ENCODE measurements around the gene ZBTB45. TPM values are rescaled to one million over a fixed set of nuclear protein-coding genes. Genes with fewer than 3 reads are reported as not detected.

The ZBTB45 gene
- total and polyA plus RNA-seq, 9 of the 15 experiments (the other 6 are each of a cell fraction or from before 2014, with no cell fraction given), result 0.08 to 16.1 (median 1.8) TPM

DNA sequence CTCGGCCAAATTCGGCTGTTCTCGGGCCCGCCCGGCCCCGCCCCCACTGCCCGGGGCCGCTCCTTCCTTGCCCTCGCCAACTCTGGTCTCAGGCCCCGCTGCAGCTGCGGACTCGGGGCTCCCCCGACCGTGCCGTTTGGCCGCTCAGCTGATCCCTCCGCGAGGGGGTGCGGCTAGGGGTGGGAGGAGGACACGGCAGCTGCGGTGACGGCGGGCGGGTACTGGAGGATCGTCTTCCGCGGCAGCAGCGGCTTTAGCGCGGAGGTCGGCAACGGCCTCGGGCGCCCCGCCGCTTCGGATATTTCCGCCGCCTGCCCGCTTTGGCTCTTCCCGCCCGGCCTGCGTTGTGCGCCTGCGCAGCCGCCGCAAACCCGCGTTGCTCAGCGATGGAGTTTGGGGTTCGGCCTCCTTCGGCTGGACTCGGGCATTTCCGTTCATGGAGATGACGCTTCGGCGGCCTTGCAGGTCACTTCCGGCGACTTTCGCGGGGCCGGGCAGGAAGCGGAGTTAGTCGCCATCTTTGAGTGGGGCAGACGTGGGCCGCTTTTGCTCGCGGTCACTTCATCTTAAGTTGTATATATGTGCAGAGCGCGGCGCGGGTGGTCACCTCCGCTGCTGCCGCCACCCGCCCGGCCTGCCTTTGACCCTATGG, 39.1 kb upstream of the ZBTB45 start (continued):
- TF ChIP-seq NRF1 (conservative IDR thresholded peaks at IDR 0.05 in 1 of 2, IDR thresholded peaks at IDR 0.05 in 1 of 2), result peak; percentile 97 to 98
- peak in 1 of 2 experiments; percentile 96 for TF ChIP-seq E2F6 (IDR thresholded peaks at IDR 0.05; ENCODE audit: borderline replicate concordance in 1 of 2, extremely low read depth in 1 of 2, insufficient read depth in 1 of 2, insufficient read length in 1 of 2, low read depth in 1 of 2, low read length in 1 of 2, poor library complexity in 1 of 2, severe bottlenecking in 1 of 2)
- peak; percentile 7 for TF ChIP-seq DACH1 (IDR thresholded peaks at IDR 0.05; ENCODE audit: partially characterized antibody)
- TF ChIP-seq KAT2B (IDR thresholded peaks at IDR 0.05; ENCODE audit: low read depth, low read length), result no peak
- TF ChIP-seq NR2C1 (IDR thresholded peaks at IDR 0.05), result peak; percentile 71; the same call in 1 of the 2 replicates
- no peak for TF ChIP-seq NR2C1 (tag; IDR thresholded peaks at IDR 0.05)
- no peak for TF ChIP-seq PHB (CRISPR knock-in tag; IDR thresholded peaks at IDR 0.05)
- TF ChIP-seq CBFB (CRISPR knock-in tag; IDR thresholded peaks at IDR 0.05), result no peak
- TF ChIP-seq, protein P1, sequence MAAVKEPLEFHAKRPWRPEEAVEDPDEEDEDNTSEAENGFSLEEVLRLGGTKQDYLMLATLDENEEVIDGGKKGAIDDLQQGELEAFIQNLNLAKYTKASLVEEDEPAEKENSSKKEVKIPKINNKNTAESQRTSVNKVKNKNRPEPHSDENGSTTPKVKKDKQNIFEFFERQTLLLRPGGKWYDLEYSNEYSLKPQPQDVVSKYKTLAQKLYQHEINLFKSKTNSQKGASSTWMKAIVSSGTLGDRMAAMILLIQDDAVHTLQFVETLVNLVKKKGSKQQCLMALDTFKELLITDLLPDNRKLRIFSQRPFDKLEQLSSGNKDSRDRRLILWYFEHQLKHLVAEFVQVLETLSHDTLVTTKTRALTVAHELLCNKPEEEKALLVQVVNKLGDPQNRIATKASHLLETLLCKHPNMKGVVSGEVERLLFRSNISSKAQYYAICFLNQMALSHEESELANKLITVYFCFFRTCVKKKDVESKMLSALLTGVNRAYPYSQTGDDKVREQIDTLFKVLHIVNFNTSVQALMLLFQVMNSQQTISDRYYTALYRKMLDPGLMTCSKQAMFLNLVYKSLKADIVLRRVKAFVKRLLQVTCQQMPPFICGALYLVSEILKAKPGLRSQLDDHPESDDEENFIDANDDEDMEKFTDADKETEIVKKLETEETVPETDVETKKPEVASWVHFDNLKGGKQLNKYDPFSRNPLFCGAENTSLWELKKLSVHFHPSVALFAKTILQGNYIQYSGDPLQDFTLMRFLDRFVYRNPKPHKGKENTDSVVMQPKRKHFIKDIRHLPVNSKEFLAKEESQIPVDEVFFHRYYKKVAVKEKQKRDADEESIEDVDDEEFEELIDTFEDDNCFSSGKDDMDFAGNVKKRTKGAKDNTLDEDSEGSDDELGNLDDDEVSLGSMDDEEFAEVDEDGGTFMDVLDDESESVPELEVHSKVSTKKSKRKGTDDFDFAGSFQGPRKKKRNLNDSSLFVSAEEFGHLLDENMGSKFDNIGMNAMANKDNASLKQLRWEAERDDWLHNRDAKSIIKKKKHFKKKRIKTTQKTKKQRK (IDR thresholded peaks at IDR 0.05; ENCODE audit: borderline replicate concordance, low read depth, low read length), result no peak
- TF ChIP-seq RUNX1 (IDR thresholded peaks at IDR 0.05; ENCODE audit: low read depth), result no peak
- peak; percentile 93; the same call in 1 of the 2 replicates for TF ChIP-seq FOXP1 (CRISPR knock-in tag; IDR thresholded peaks at IDR 0.05)
- TF ChIP-seq HEY1 (CRISPR knock-in tag; IDR thresholded peaks at IDR 0.05; ENCODE audit: borderline replicate concordance), result no peak
- TF ChIP-seq ZNF41 (CRISPR knock-in tag; conservative IDR thresholded peaks at IDR 0.05), result no peak
- TF ChIP-seq BDP1 (IDR thresholded peaks at IDR 0.05; ENCODE audit: insufficient read depth, insufficient read length), result no peak
- TF ChIP-seq, protein P2, sequence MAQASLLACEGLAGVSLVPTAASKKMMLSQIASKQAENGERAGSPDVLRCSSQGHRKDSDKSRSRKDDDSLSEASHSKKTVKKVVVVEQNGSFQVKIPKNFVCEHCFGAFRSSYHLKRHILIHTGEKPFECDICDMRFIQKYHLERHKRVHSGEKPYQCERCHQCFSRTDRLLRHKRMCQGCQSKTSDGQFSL (CRISPR knock-in tag; IDR thresholded peaks at IDR 0.05), result no peak
- TF ChIP-seq, protein P2 (tag; IDR thresholded peaks at IDR 0.05), result no peak
- no peak for TF ChIP-seq MAFG (tag; conservative IDR thresholded peaks at IDR 0.05)
- TF ChIP-seq TEAD2 (tag; IDR thresholded peaks at IDR 0.05), result no peak
- TF ChIP-seq, protein P3, sequence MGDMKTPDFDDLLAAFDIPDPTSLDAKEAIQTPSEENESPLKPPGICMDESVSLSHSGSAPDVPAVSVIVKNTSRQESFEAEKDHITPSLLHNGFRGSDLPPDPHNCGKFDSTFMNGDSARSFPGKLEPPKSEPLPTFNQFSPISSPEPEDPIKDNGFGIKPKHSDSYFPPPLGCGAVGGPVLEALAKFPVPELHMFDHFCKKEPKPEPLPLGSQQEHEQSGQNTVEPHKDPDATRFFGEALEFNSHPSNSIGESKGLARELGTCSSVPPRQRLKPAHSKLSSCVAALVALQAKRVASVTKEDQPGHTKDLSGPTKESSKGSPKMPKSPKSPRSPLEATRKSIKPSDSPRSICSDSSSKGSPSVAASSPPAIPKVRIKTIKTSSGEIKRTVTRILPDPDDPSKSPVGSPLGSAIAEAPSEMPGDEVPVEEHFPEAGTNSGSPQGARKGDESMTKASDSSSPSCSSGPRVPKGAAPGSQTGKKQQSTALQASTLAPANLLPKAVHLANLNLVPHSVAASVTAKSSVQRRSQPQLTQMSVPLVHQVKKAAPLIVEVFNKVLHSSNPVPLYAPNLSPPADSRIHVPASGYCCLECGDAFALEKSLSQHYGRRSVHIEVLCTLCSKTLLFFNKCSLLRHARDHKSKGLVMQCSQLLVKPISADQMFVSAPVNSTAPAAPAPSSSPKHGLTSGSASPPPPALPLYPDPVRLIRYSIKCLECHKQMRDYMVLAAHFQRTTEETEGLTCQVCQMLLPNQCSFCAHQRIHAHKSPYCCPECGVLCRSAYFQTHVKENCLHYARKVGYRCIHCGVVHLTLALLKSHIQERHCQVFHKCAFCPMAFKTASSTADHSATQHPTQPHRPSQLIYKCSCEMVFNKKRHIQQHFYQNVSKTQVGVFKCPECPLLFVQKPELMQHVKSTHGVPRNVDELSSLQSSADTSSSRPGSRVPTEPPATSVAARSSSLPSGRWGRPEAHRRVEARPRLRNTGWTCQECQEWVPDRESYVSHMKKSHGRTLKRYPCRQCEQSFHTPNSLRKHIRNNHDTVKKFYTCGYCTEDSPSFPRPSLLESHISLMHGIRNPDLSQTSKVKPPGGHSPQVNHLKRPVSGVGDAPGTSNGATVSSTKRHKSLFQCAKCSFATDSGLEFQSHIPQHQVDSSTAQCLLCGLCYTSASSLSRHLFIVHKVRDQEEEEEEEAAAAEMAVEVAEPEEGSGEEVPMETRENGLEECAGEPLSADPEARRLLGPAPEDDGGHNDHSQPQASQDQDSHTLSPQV (IDR thresholded peaks at IDR 0.05), result no peak

All from K562 (cell line).